PC-9 (cell line): ENCODE results near the gene KRTAP22-2.

Experiments
- CTCF ChIP-seq: fragments of 200-600 bp; sonication (generic); conservative IDR thresholded peaks from 2 replicates; pipeline ENCODE4 v1.6.1; 2017; ENCODE audit warnings: mixed run types, antibody characterized with exemption, mild to moderate bottlenecking, moderate library complexity
- EZH2 ChIP-seq: fragments of 200-600 bp; sonication (generic); IDR thresholded peaks from 2 replicates; pipeline ENCODE4 v1.8.0; 2017; ENCODE audit warnings: antibody characterized with exemption, low read depth

GRCh38 chr21:30582870-30583269 lies 7.3 kb downstream of the KRTAP22-2 start:
- TF ChIP-seq CTCF (no peak), EZH2 (no peak)
